ENCODE results near the gene DSCAM.

DNA sequence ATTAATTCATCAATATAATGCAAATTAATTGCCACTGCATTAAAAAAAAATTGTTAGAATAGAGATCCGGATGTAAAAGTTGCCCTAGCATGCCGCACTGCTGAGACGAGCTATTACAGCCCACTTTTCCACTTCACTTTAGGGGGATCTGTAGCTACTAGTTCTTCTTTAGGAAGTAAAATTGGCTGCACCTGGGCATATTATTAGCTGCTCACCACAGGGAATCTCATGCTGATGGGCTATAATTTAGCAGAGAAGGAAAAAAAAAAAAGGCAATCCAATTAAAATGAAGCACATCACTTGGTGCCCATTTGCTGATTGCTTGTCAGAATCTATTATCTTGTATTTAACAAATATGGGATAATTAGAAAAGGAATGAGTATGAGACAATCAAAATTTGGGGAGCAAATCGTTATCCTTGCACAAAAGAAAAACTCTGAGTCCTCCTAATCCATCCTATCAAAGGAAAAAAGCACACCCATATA is 233.4 kb downstream of the DSCAM start:
- no peak for TF ChIP-seq CTCF (conservative IDR thresholded peaks at IDR 0.05; ENCODE audit: low read depth in 2 of 2)
- no peak for TF ChIP-seq EZH2phosphoT487 (IDR thresholded peaks at IDR 0.05; ENCODE audit: unreplicated experiment)
- TF ChIP-seq, protein P1, sequence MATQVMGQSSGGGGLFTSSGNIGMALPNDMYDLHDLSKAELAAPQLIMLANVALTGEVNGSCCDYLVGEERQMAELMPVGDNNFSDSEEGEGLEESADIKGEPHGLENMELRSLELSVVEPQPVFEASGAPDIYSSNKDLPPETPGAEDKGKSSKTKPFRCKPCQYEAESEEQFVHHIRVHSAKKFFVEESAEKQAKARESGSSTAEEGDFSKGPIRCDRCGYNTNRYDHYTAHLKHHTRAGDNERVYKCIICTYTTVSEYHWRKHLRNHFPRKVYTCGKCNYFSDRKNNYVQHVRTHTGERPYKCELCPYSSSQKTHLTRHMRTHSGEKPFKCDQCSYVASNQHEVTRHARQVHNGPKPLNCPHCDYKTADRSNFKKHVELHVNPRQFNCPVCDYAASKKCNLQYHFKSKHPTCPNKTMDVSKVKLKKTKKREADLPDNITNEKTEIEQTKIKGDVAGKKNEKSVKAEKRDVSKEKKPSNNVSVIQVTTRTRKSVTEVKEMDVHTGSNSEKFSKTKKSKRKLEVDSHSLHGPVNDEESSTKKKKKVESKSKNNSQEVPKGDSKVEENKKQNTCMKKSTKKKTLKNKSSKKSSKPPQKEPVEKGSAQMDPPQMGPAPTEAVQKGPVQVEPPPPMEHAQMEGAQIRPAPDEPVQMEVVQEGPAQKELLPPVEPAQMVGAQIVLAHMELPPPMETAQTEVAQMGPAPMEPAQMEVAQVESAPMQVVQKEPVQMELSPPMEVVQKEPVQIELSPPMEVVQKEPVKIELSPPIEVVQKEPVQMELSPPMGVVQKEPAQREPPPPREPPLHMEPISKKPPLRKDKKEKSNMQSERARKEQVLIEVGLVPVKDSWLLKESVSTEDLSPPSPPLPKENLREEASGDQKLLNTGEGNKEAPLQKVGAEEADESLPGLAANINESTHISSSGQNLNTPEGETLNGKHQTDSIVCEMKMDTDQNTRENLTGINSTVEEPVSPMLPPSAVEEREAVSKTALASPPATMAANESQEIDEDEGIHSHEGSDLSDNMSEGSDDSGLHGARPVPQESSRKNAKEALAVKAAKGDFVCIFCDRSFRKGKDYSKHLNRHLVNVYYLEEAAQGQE (IDR thresholded peaks at IDR 0.05; ENCODE audit: unreplicated experiment) = no peak
- no peak for TF ChIP-seq EZH2 (IDR thresholded peaks at IDR 0.05; ENCODE audit: low read depth, unreplicated experiment)
- no peak for TF ChIP-seq JUNB (IDR thresholded peaks at IDR 0.05; ENCODE audit: unreplicated experiment)
- no peak for TF ChIP-seq CREB1 (CRISPR knock-in tag; IDR thresholded peaks at IDR 0.05; ENCODE audit: low read depth)

All from GM23338 (cell line).